IMR-90 (cell line): ENCODE data around the gene THRAP3.

Experiments
- CEBPB ChIP-seq: IDR thresholded peaks from 2 replicates; pipeline ENCODE4 v1.6.1; 2012; ENCODE audit warnings: low read depth, low read length, improper control_type of control experiment
- CTCF ChIP-seq: conservative IDR thresholded peaks from 2 replicates; pipeline ENCODE4 v1.5.1; 2012; ENCODE audit warnings: mild to moderate bottlenecking, low read depth, low read length, improper control_type of control experiment
- FOS ChIP-seq: fragments of 150-350 bp; IDR thresholded peaks from 2 replicates; pipeline ENCODE4 v1.6.1; 2016; ENCODE audit warnings: low read depth, low read length
- RAD21 ChIP-seq: IDR thresholded peaks from 2 replicates; pipeline ENCODE4 v1.6.1; 2012; ENCODE audit warnings: low read length, improper control_type of control experiment

- TF ChIP-seq CEBPB, result no peak
- TF ChIP-seq CTCF, result no peak
- no peak for TF ChIP-seq RAD21
- no peak for TF ChIP-seq FOS
Observed at GRCh38 chr1:36247538-36247937, 23.3 kb downstream of the THRAP3 start.
